Medulla oblongata (tissue), 1 donor: ENCODE measurements around the gene FOXJ1.
A peak's percentile ranks its signal among the peaks of the same experiment; 100 is the strongest.

Experiments used
- DNase-seq: peaks from one replicate; pipeline ENCODE4 v3.0.0-alpha.2; 2015; ENCODE audit errors: extremely low spot score

Gene FOXJ1

DNA sequence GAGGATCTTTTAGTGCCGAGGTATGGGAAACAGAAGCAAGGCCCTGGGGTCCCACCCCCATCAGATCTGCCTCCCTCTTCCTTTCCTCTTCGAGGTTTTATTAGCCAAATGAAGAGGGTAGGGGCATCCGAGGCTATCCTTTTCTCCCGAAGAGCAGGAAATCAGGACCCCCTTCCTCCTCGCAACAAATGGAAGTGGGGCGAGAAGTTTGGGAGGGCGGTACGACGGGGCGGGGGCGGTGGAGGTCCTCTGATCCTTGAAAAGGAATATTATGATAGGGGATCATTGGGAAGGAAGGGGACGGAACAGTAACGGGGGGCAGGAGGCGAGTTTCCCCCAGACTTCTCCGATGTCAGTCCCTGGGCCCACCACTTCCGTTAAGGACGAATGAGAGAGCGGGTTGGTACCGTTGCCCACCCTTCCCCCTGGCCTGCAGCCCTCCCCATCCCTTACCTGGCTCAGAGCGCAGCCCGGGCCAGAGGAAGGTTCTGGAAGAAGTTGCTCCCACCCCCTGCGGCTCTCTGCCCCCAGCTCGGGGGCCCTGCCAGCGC, 309 bp downstream of the FOXJ1 start:
- DNase-seq = no peak

- no peak for DNase-seq
These were observed 1.0 kb downstream of the FOXJ1 start for GRCh38 chr17:76139801-76140660.

DNA sequence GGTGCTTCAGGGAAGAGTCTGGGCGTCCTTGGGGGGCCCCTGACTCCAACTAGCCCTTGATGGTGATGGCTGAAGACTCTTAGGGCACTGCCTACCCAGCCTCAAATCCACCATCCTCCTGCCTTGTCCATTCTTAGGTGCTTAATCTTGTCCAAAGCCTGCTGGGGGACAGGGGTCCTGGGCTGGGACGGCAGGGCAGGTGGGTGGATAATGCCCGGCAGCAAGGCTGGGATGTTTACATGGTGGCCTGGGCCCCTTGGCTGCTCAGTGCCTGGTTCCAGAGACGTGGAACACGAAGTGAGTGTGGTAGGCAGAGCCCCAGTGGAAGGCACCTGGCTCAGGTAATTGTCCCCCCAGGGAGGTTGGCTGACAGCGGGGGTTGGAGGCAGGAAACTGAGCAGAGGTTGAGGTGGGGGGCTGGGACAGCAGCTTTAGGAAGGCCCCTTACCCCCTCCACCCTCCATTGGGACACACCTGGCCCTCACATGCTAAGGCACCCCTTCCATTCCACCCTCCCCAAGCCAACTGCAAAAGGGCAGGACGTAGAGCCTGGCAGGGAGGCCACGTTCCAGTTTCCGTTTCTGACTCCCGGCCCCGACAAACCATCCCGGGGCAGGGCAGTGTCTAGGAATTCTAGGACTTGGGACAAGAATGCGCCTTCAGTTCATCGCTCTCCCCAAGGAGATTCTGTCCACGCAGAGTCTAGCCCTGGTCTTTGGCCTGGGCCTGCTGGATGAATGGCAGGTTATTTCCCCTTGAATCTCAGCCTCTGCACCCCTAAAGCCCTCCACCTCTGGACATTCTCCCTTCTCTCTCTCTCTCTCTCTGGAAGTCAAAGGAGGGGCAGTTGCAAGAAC, 1.9 kb downstream of the FOXJ1 start:
- peak; percentile 53 for DNase-seq

GRCh38 chr17:76138234-76138895, 2.7 kb downstream of the FOXJ1 start:
- DNase-seq = peak; percentile 83

- no peak for DNase-seq
These were observed 3.5 kb downstream of the FOXJ1 start for GRCh38 chr17:76137351-76138233.

- no peak for DNase-seq
These were observed 4.1 kb downstream of the FOXJ1 start for GRCh38 chr17:76137001-76137350.

DNA sequence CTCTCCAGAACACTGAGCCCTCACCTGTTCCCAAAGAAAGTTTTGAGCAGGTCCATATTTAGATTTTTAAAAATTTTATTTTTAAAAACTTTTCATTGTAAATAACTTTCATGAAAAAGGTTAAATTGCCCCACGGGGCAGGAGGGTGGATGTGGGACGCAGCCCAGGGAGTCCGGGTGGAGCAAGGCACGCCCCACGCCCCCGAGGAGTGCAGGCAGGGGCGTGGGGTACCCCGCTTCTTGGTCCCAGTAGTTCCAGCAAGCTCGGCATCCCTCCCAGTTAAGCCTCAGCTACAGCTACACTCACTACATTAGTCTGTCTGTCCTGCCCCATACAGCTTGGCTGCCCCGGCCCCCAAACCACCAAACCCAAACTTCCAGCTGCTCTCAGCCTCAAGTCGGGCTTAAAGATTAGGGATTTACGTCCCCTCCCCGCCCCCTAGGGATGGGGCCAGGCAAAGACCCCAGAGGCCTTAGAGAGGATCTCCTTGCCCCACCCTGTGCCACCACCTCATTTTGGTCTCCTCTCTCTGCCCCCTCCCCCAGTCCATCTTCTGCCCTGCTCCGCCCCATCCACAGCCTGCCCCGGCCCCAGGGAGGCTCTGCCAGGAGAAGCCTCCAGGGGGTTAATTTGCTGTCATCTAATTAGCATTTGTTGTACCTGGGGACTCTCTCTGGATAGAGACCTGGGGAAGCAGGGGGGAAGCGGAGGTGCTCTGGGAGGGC, 4.6 kb downstream of the FOXJ1 start:
- DNase-seq = no peak

GRCh38 chr17:76135810-76136188, 5.2 kb downstream of the FOXJ1 start:
- no peak for DNase-seq

- DNase-seq = no peak
These were observed 5.9 kb downstream of the FOXJ1 start for GRCh38 chr17:76134911-76135809.

- no peak for DNase-seq
These were observed 8.3 kb downstream of the FOXJ1 start for GRCh38 chr17:76132574-76133338.

DNA sequence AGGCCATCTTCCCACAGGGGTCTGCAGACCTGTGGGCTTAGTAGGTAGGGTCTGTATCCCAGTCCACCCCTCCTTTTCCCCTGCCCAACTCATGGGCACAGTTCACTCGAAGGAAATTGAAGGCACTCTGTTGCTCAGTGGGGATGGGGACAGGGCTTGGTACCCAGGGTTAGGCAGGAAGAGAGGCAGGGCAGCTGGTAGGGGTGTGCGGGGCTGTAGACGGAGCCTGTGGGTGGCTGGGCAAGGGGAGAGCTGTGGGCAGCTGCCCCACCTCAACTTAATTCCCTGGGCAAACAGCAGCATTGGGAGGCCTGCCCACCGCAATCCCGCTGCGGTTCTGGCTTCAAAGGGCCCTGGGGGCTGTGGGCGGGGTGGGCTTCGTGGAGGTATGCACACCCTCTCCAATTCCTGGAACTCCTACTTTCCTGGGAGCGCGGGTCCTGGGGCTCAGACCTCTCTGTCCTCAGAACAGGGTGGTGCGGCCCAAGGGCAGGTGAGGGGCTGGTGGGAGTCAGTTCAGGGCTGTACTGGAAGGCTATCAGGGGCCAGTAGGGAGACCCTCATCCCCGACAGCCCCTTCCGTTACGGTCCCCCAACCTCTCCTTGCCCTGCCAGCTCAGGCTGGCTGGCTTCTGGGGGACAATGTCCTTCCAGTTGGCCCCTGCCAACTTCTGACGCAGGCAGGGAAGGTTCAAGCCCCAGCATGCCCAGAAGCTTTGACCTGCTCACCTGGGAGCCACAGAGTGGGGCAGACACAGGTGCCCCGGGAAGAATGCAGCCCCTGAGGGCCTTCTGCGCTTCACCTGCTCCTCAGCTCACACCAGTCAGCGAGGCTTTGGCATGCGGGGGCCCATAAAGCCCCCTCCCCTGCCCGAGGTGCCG, 9.1 kb downstream of the FOXJ1 start:
- no peak for DNase-seq

DNA sequence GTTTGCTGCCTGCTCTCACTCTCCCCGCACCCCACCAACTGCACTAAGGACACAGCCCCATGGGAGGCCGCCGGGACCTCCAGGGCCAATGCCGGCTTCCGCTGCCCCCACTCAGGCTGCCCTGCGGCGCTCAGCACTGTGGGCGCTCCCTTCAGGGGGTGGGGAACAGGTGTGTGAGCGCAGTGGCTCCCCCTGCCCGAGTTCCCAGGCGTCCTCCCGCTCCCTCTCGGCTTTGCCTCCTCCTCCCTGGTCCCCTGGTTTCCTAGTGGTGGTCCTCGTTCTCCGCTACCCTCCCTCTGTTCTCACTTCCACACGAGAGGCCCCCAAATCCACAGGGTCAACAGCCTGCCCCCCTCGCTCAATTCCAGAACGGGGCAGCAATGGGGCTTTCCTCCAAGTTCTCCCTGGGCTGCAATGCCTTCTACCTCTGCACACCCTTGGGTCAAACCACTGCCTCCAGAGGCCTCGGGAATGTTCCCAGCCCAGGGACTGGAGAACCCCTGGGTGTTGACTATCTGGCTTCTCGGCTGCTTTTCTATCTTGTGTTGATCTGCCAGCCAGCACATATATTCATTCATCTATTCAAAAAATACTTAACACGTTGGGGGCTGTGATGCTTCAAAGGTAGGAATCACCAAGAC, 9.9 kb downstream of the FOXJ1 start:
- DNase-seq = no peak

- no peak for DNase-seq
These were observed 10.6 kb downstream of the FOXJ1 start for GRCh38 chr17:76130473-76130872.

DNA sequence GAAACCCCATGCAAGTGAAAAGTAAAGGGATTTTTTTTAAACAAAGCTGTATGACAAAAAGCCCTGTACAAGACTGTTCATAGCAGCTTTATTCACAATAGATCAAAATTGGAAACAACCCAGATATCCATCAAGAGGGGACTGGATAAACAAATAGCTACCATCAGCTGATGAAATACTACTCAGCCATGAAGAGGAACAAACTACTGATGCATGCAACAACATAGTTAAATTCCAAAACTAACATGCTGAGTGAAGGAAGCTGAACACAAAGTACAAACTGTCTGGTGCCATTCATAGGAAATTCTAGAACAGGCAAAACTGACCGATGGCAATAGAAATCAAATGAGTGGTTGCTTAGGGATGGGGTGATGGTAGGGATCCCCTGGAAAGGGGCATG, 15.1 kb downstream of the FOXJ1 start:
- DNase-seq = no peak

DNA sequence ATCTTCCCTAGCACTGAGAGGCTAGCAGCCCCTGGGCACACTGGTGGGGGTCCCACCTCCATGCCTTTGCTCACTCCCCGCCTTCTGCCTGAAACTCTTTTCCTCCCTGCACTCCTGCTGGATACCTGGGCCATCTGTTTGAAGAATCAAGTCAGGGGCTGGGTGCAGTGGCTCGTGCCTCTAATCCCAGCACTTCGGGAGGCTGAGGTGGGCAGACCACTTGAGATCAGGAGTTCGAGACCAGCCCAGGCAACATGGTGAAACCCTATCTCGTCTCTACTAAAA, 15.7 kb downstream of the FOXJ1 start:
- DNase-seq = no peak

DNA sequence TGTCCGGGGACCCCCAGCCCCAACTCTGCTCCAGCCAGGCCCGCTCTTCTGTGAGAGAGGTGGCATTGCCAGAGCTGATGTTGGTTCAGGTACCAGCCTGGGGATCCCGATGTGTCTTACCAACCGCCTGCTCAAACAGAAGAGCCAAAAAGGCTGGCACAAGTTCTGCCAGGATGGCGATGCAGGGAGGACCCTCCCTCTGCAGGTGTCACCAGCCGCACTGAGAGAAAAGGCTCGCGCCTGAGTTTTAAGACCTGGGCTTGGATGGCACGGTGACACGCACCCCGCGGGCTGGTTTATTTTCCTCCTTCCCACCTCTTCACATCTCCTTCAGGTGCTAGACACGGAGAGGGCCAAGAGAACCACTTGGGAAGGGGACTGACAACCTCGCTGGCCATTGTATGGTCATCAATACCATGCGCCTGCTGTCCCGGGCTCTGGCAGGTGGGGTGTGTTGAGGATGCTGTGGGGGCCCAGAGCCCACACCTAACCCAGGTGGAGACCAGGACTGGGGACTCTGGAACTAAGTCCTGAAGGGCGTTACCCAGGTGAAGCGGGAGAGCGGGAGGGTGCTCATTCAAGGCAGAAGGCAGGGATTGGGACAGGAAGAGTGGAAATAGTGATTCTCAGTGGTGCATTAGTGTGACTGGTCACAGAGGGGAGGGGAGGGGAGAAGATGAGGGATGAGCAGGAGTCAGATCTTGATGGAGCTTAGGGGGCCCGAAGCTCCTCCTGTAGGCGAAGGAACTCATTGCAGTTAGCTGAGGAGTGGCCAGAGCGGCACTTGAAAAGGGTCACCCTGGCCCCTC, 16.3 kb downstream of the FOXJ1 start:
- no peak for DNase-seq
